GM12892 (cell line): ENCODE data around the gene SYNJ2.

Experiments used
- POLR2A ChIP-seq: IDR thresholded peaks from 2 replicates; pipeline ENCODE4 v1.6.1; 2011; ENCODE audit warnings: low read depth, low read length, control low read depth
- POLR2AphosphoS5 ChIP-seq: IDR thresholded peaks from 2 replicates; pipeline ENCODE4 v1.6.1; 2011; ENCODE audit warnings: low read depth, low read length, control low read depth

GRCh38 chr6:157962601-157963302 lies 18.9 kb upstream of the SYNJ2 start:
- no peak for TF ChIP-seq POLR2A
- no peak for TF ChIP-seq POLR2AphosphoS5
